ENCODE results near the gene ABRAXAS1.
A peak's percentile ranks its signal among the peaks of the same experiment; 100 is the strongest.

Gene ABRAXAS1

GRCh38 chr4:83454686-83455085 is 30.2 kb downstream of the ABRAXAS1 start:
- DNase-seq: no peak

DNA sequence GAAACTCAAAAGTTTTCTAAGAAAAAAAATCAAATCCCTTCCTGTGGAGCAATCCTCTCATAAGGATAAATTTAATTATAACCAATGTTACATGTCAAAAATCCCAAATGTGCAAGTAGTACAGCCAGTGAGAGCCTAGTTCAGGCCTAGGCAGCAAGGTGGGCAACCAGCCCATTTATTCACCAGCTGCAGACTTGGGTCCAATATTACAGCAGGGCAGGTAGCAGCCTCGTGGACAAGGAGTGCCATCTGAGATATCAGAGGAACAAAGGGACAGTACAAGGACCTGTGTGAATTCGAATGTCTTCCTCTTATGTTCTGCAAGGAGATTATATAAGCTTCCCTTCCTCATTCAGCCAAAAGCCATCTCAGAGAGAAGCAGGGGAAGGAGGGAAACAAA is 35.9 kb downstream of the ABRAXAS1 start:
- DNase-seq: peak in 1 of 51 donors; percentile 2

GRCh38 chr4:83440899-83441298 is 44.0 kb downstream of the ABRAXAS1 start:
- DNase-seq: no peak

GRCh38 chr4:83440148-83440814 is 44.6 kb downstream of the ABRAXAS1 start:
- DNase-seq: no peak

GRCh38 chr4:83438719-83439118 is 46.2 kb downstream of the ABRAXAS1 start:
- DNase-seq: no peak

GRCh38 chr4:83436680-83437079 is 48.2 kb downstream of the ABRAXAS1 start:
- no peak for DNase-seq

- no peak for DNase-seq
These were observed 53.7 kb downstream of the ABRAXAS1 start for GRCh38 chr4:83431200-83431599.

- DNase-seq: no peak
These were observed 66.7 kb downstream of the ABRAXAS1 start for GRCh38 chr4:83418211-83418610.

DNA sequence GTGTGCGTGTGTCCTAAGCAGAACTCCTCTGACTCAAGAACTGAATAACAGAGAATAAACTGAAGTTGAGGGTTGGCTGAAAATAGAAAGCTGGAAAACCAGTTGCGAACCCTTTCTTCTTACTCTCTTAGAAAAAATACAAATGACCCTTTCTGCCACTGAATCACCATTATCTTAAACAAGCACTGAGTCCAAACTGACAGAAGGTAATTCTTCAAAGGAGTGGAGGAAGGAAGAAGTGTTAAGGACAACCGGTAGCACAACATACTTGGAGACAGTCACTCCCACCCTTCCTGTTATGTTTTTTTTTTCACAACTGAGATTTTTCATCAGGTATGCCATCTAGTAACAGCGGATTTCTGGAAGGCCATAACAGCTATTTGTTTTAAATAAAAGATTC is 67.3 kb downstream of the ABRAXAS1 start:
- DNase-seq: no peak

- no peak for DNase-seq
These were observed 71.2 kb downstream of the ABRAXAS1 start for GRCh38 chr4:83413676-83414075.

All from hypothalamus (tissue), 51 donors.